ENCODE results near the gene EXOC6B. TPM values are rescaled to one million over a fixed set of nuclear protein-coding genes. Genes with fewer than 3 reads are reported as not detected.

EXOC6B gene
- total RNA-seq, 1 donor from 2014 or later = 32.2 TPM

DNA sequence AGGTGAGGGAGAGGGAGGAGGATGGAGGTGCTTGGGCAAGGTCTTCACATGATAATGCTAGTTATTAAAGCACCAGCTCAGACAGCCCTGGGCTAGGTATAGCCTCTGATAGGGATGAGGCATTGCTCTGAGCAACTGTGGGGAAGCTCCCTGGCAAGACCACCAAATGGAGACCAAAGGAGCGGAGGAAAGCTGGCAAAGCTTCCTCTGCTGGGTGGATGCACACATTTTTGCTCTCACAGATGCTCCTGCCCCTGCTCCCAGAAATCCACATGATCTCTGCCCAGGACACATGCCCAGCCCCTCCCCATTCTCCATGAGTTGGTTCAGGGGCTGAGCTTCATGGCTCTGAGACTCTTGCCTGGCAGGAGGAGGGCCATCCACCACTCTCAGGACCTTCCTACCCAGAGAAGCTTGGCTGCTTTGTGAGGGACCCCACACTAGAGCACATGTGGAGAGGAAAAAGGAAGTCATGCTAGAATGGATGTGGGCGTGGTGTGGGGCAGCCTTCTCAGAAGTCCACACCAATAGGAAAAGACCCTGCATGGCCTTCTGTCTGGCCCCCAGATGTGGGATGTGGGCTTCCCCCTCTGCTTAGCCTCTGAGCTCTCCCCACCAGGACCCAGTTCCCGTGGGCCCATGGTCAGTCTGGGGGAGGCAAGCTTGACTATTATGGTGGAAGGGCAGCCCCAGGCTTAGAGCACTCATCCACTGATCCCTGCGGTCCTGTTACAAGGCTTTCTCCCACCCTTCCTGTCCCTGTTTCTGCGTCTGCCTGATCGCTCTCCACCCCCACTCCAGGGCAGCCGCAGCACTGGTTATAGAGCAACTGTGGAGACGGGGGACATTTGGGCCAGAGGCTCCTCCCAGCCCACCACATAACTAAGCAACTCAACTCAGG lies 667.7 kb downstream of the EXOC6B start:
- Mint-ChIP-seq H3K27me3 (ENCODE audit: low read depth) (peaks cover 14% of the 10 kb centered on the region), H3K9me3 (ENCODE audit: low read depth) (no peaks in the 10 kb centered on the region), H3K4me1 (ENCODE audit: low read depth) (no peaks in the 10 kb centered on the region), H3K36me3 (ENCODE audit: low read depth) (no peaks in the 10 kb centered on the region), H3K27ac (ENCODE audit: unreplicated experiment) (no peak overlapping the region), H3K4me3 (ENCODE audit: unreplicated experiment) (no peak overlapping the region)
- DNase-seq (ENCODE audit: low spot score) = no peak
- TF ChIP-seq CTCF (IDR thresholded peaks at IDR 0.05) = no peak

DNA sequence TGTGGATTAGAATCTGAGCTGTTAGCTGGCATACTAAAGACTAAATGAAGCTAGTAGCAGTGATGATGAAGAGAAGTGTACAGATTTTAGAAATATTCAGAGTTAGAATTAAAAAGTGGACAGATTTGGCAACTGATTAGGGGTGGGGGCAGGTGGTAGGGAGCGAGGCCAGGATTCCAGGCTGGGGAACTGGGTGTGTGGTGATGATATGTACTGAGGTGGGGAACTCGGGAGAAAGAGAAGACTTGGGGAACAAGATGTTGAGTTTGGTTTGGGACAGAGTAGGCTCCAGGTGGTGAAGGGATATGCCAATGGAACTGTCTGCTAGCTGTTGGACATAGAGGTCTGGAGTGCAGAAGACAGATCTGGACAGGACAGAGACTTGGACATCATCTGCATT lies 669.0 kb downstream of the EXOC6B start:
- H3K36me3 Mint-ChIP-seq (ENCODE audit: low read depth) = no peaks in the 10 kb centered on the region
- H3K27me3 Mint-ChIP-seq (ENCODE audit: low read depth) = peaks cover 16% of the 10 kb centered on the region
- H3K27ac Mint-ChIP-seq (ENCODE audit: unreplicated experiment) = no peak overlapping the region
- no peak for TF ChIP-seq CTCF (IDR thresholded peaks at IDR 0.05)
- no peaks in the 10 kb centered on the region for H3K9me3 Mint-ChIP-seq (ENCODE audit: low read depth)
- DNase-seq (ENCODE audit: low spot score) = no peak
- H3K4me3 Mint-ChIP-seq (ENCODE audit: unreplicated experiment) = no peak overlapping the region
- no peaks in the 10 kb centered on the region for H3K4me1 Mint-ChIP-seq (ENCODE audit: low read depth)

- no peak for TF ChIP-seq CTCF (IDR thresholded peaks at IDR 0.05)
- no peak overlapping the region for H3K27ac Mint-ChIP-seq (ENCODE audit: unreplicated experiment)
- H3K27me3 Mint-ChIP-seq (ENCODE audit: low read depth) = peaks cover 20% of the 10 kb centered on the region
- no peaks in the 10 kb centered on the region for H3K36me3 Mint-ChIP-seq (ENCODE audit: low read depth)
- no peaks in the 10 kb centered on the region for H3K9me3 Mint-ChIP-seq (ENCODE audit: low read depth)
- DNase-seq (ENCODE audit: low spot score) = no peak
- no peak overlapping the region for H3K4me3 Mint-ChIP-seq (ENCODE audit: unreplicated experiment)
- H3K4me1 Mint-ChIP-seq (ENCODE audit: low read depth) = no peaks in the 10 kb centered on the region
Observed at GRCh38 chr2:72155737-72156136, 670.1 kb downstream of the EXOC6B start.

DNA sequence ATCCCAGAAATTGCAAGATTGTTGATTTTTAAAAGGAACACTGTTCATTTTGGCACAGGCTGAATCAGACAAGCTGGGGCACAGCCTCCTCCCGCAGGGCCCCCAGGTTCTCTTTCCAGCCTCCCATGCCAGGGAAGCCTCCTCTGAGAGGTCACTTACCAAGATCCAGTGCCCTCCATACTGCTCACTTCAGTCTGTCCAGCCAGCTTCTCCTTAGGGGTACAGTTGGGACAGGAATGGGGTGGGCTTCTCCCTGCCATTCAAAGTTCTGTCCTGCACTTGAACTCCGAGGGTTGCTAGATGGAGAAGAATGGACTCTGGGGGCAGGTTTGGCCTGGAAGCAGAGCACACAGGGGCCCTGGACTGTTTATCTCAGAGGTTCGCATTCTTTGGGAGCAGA lies 670.7 kb downstream of the EXOC6B start:
- H3K27ac Mint-ChIP-seq (ENCODE audit: unreplicated experiment) = no peak overlapping the region
- no peak for TF ChIP-seq CTCF (IDR thresholded peaks at IDR 0.05)
- H3K36me3 Mint-ChIP-seq (ENCODE audit: low read depth) = no peaks in the 10 kb centered on the region
- H3K4me3 Mint-ChIP-seq (ENCODE audit: unreplicated experiment) = no peak overlapping the region
- H3K9me3 Mint-ChIP-seq (ENCODE audit: low read depth) = no peaks in the 10 kb centered on the region
- peaks cover 22% of the 10 kb centered on the region for H3K27me3 Mint-ChIP-seq (ENCODE audit: low read depth)
- no peak for DNase-seq (ENCODE audit: low spot score)
- peaks cover 2% of the 10 kb centered on the region for H3K4me1 Mint-ChIP-seq (ENCODE audit: low read depth)

DNA sequence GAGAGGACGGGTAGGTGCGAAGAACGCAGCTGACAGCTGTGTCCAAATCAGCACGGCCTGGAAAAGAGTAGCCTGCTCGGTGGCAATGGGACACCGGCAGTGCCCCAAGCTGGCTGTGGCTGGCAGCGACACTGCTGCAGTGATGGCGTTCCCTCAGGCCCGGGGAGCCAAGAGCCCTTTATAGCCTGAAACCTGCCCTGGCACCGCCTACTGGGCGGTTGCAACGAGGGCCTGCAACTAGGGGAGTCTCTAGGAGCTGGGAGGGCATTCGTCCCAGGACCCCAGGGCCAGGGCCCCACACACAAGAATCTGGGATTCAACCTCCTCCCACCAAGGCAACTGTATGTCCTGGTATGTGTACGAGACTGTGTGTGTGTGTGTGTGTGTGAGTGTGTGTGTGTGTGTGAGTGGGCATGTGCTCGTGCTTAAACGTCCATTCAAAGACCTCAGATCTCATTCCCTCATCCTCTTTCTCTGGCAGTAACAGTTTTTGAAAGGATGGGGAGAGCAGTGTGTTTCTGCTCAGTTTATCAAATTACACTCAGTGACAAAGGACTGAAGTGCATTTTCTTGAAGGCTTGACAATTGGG lies 671.4 kb downstream of the EXOC6B start:
- no peak overlapping the region for H3K27ac Mint-ChIP-seq (ENCODE audit: unreplicated experiment)
- H3K4me1 Mint-ChIP-seq (ENCODE audit: low read depth) = peaks cover 9% of the 10 kb centered on the region
- TF ChIP-seq CTCF (IDR thresholded peaks at IDR 0.05) = no peak
- no peaks in the 10 kb centered on the region for H3K36me3 Mint-ChIP-seq (ENCODE audit: low read depth)
- H3K4me3 Mint-ChIP-seq (ENCODE audit: unreplicated experiment) = no peak overlapping the region
- no peaks in the 10 kb centered on the region for H3K9me3 Mint-ChIP-seq (ENCODE audit: low read depth)
- H3K27me3 Mint-ChIP-seq (ENCODE audit: low read depth) = peaks cover 28% of the 10 kb centered on the region
- no peak for DNase-seq (ENCODE audit: low spot score)

All from chondrocyte (in vitro differentiated cells).